Left ventricle myocardium inferior (tissue), 1 donor: ENCODE measurements around the gene OR2T11. TPM values are rescaled to one million over a fixed set of nuclear protein-coding genes. Genes with fewer than 3 reads are reported as not detected.

Experiments used
- DNase-seq: peaks from one replicate; pipeline ENCODE4 v3.0.0-alpha.2; 2020
- H3K27ac ChIP-seq: fragments of 200-600 bp; replicated peaks from 2 replicates; pipeline ENCODE4 v1.8.0; 2021
- H3K27me3 ChIP-seq: fragments of 200-600 bp; 2 replicates; pipeline ENCODE4 v1.8.0; 2021; ENCODE audit warnings: low read depth
- H3K36me3 ChIP-seq: fragments of 200-600 bp; 2 replicates; pipeline ENCODE4 v1.8.0; 2021
- H3K4me1 ChIP-seq: fragments of 200-600 bp; 2 replicates; pipeline ENCODE4 v1.8.0; 2021
- H3K4me3 ChIP-seq: fragments of 200-600 bp; 2 replicates; pipeline ENCODE4 v1.8.0; 2021; ENCODE audit warnings: mild to moderate bottlenecking, moderate library complexity
- H3K9me3 ChIP-seq: fragments of 200-600 bp; replicated peaks from 2 replicates; pipeline ENCODE4 v1.8.0; 2021
- CTCF ChIP-seq: fragments of 200-600 bp; IDR thresholded peaks from 2 replicates; pipeline ENCODE4 v1.8.0; 2021; ENCODE audit warnings: antibody characterized with exemption, mild to moderate bottlenecking, borderline replicate concordance
- intact Hi-C: fragments of 100-400 bp; cut with micrococcal nuclease; formaldehyde crosslinking; loops from one replicate; pipeline ENCODE4 v1.11.0; 2022
- total RNA-seq: library from RNA; stranded (reverse); fragmentation: NEBNext Ultra II Directional; extraction: Animal tissue kit (Norgen Biotek cat#: 25700); gene quantifications from one replicate; pipeline ENCODE4 v1.2.1, GENCODE V29; 2021
- donor health status: DM: no; HTN: yes; CAD: no; lungs with severe emphysema.

Gene OR2T11
- total RNA-seq, 1 donor from 2014 or later: not detected

GRCh38 chr1:248613742-248614141, 21.1 kb downstream of the OR2T11 start:
- Histone ChIP-seq H3K4me1 (no peaks in the 10 kb centered on the region), H3K27ac (no peak overlapping the region), H3K9me3 (no peaks in the 10 kb centered on the region), H3K27me3 (peaks cover 6% of the 10 kb centered on the region), H3K36me3 (no peaks in the 10 kb centered on the region), H3K4me3 (no peak overlapping the region)
- TF ChIP-seq CTCF: no peak
- DNase-seq: no peak
- intact Hi-C loops: no loop called here

DNA sequence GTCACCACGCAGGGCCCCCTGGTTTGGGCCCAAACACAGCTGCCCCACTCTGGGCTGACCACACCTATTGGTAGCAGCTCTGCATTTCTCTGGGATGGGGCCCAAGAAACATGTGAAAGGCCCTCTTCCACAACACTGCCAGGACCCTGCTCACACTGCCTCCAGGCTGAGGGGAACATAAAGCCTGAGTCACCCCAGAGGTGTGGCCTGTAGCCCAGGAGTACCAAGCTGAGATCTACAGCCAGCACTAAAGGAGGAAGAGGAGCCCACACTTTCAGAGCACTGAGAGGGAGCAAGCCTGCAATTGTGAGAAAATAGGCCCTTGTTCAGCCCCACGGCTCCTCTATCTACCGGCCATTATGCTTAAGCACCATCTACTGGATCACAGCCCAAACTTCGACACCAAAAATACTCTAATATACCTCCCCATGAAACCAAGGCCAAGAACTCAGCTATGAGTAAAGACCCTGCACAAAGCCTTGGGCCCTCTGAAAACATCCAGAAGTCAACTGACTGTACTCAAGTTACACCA, 22.9 kb downstream of the OR2T11 start:
- H3K27ac ChIP-seq: no peak overlapping the region
- peaks cover 6% of the 10 kb centered on the region for H3K27me3 ChIP-seq
- no peak overlapping the region for H3K4me3 ChIP-seq
- no peak for TF ChIP-seq CTCF
- no peak for DNase-seq
- intact Hi-C loops: no loop called here
- no peaks in the 10 kb centered on the region for H3K4me1 ChIP-seq
- H3K36me3 ChIP-seq: no peaks in the 10 kb centered on the region
- no peaks in the 10 kb centered on the region for H3K9me3 ChIP-seq

GRCh38 chr1:248610301-248610700, 24.6 kb downstream of the OR2T11 start:
- TF ChIP-seq CTCF: no peak
- H3K36me3 ChIP-seq: no peaks in the 10 kb centered on the region
- intact Hi-C loops: no loop called here
- H3K9me3 ChIP-seq: no peaks in the 10 kb centered on the region
- H3K27me3 ChIP-seq: peaks cover 6% of the 10 kb centered on the region
- H3K4me3 ChIP-seq: no peak overlapping the region
- DNase-seq: no peak
- H3K27ac ChIP-seq: no peak overlapping the region
- no peaks in the 10 kb centered on the region for H3K4me1 ChIP-seq

DNA sequence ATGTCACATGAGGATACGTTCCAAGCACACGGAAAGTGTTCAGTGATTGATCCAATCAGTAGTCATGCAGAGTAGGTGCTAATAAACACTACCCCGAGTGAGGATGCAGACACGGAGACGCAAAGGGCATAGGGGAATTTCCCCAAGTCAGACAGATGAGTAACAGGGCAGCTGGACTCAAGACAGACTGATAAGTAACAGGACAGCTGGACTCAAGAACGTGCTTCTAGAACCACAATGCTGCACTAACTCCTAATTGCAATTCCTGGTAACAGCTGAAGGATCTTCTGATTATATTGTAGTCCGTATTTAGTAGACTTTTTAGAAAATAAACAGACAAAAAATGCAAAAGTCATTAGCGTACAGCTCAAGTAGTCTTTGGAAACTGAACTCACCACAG, 35.5 kb downstream of the OR2T11 start:
- no peak for DNase-seq
- no peaks in the 10 kb centered on the region for H3K36me3 ChIP-seq
- H3K27ac ChIP-seq: no peak overlapping the region
- no peak overlapping the region for H3K4me3 ChIP-seq
- no peaks in the 10 kb centered on the region for H3K4me1 ChIP-seq
- H3K9me3 ChIP-seq: peaks cover 7% of the 10 kb centered on the region
- H3K27me3 ChIP-seq: peaks cover 5% of the 10 kb centered on the region
- intact Hi-C loops: no loop called here
- TF ChIP-seq CTCF: no peak

- Histone ChIP-seq H3K36me3 (no peaks in the 10 kb centered on the region), H3K27ac (no peak within 1 kb of the TSS), H3K9me3 (no peaks in the 10 kb centered on the region), H3K27me3 (peaks cover 5% of the 10 kb centered on the region), H3K4me1 (no peaks in the 10 kb centered on the region), H3K4me3 (no peak within 1 kb of the TSS)
- no peak for DNase-seq
- intact Hi-C loops: no loop called here
- no peak for TF ChIP-seq CTCF
Observed at GRCh38 chr1:248597589-248597988, 37.3 kb downstream of the OR2T11 start, which contains the start of gene OR2T10. OR2T10 (minus strand) TSS chr1:248597700; CDS start chr1:248593768, 3,932 bp downstream.

GRCh38 chr1:248596615-248597014, 38.3 kb downstream of the OR2T11 start:
- H3K4me1 ChIP-seq: no peaks in the 10 kb centered on the region
- DNase-seq: no peak
- no peak overlapping the region for H3K27ac ChIP-seq
- H3K36me3 ChIP-seq: no peaks in the 10 kb centered on the region
- H3K9me3 ChIP-seq: no peaks in the 10 kb centered on the region
- no peak for TF ChIP-seq CTCF
- peaks cover 5% of the 10 kb centered on the region for H3K27me3 ChIP-seq
- intact Hi-C loops: no loop called here
- no peak overlapping the region for H3K4me3 ChIP-seq
